Dendritic cell treated with granulocyte-macrophage colony-stimulating factor and Interleukin-4, amounts not matched to agents 40 ng/mL and 50 ng/mL, for 4 days (primary cell): ENCODE data around the gene CAPZB.

Experiments
- H3K27ac Mint-ChIP-seq: one replicate; pipeline ENCODE4 v1.8.0; 2022; ENCODE audit warnings: mild to moderate bottlenecking, mixed read lengths
- H3K27me3 Mint-ChIP-seq: one replicate; pipeline ENCODE4 v1.8.0; 2022; ENCODE audit warnings: mild to moderate bottlenecking, mixed read lengths
- H3K36me3 Mint-ChIP-seq: one replicate; pipeline ENCODE4 v1.8.0; 2022; ENCODE audit warnings: low read depth, mixed read lengths
- H3K4me1 Mint-ChIP-seq: one replicate; pipeline ENCODE4 v1.8.0; 2022; ENCODE audit warnings: low read depth, mixed read lengths
- H3K4me3 Mint-ChIP-seq: one replicate; pipeline ENCODE4 v1.8.0; 2022; ENCODE audit warnings: mild to moderate bottlenecking, moderate library complexity, mixed read lengths
- H3K9me3 Mint-ChIP-seq: one replicate; pipeline ENCODE4 v1.8.0; 2022; ENCODE audit warnings: mixed read lengths
- intact Hi-C: fragments of 100-400 bp; cut with micrococcal nuclease; formaldehyde crosslinking; loops from one replicate; pipeline ENCODE4 v1.15.0; 2022

CAPZB gene

GRCh38 chr1:19472174-19472573 is 13.2 kb downstream of the CAPZB start:
- peak overlapping the region; percentile 96 for H3K27ac Mint-ChIP-seq
- no peaks in the 10 kb centered on the region for H3K27me3 Mint-ChIP-seq
- intact Hi-C loops = no loop called here
- no peak overlapping the region for H3K4me3 Mint-ChIP-seq
- no peaks in the 10 kb centered on the region for H3K9me3 Mint-ChIP-seq
- peaks cover 89% of the 10 kb centered on the region for H3K4me1 Mint-ChIP-seq
- peaks cover 76% of the 10 kb centered on the region for H3K36me3 Mint-ChIP-seq

GRCh38 chr1:19469004-19469403 is 16.3 kb downstream of the CAPZB start:
- Mint-ChIP-seq H3K27me3 (no peaks in the 10 kb centered on the region), H3K4me3 (peak overlapping the region; percentile 75), H3K4me1 (peaks cover 89% of the 10 kb centered on the region), H3K36me3 (peaks cover 93% of the 10 kb centered on the region), H3K27ac (peak overlapping the region; percentile 96), H3K9me3 (no peaks in the 10 kb centered on the region)
- intact Hi-C loops = no loop called here

GRCh38 chr1:19468397-19468956 is 16.9 kb downstream of the CAPZB start:
- no peaks in the 10 kb centered on the region for H3K9me3 Mint-ChIP-seq
- intact Hi-C loops = no loop called here
- H3K27me3 Mint-ChIP-seq = no peaks in the 10 kb centered on the region
- peaks cover 89% of the 10 kb centered on the region for H3K4me1 Mint-ChIP-seq
- H3K27ac Mint-ChIP-seq = peak overlapping the region; percentile 96
- H3K36me3 Mint-ChIP-seq = peaks cover 93% of the 10 kb centered on the region
- H3K4me3 Mint-ChIP-seq = peak overlapping the region; percentile 75

- peaks cover 95% of the 10 kb centered on the region for H3K4me1 Mint-ChIP-seq
Observed at GRCh38 chr1:19467199-19468187, 17.8 kb downstream of the CAPZB start.

GRCh38 chr1:19466112-19466561 is 19.2 kb downstream of the CAPZB start:
- intact Hi-C loops = no loop called here
- Mint-ChIP-seq H3K9me3 (no peaks in the 10 kb centered on the region), H3K4me3 (no peak overlapping the region)

More at GRCh38 chr1:19467199-19468187, 17.8 kb downstream of the CAPZB start:
- Mint-ChIP-seq H3K4me3 (no peak overlapping the region), H3K9me3 (no peaks in the 10 kb centered on the region), H3K36me3 (peaks cover 91% of the 10 kb centered on the region), H3K27me3 (no peaks in the 10 kb centered on the region), H3K27ac (peak overlapping the region; percentile 96)
- intact Hi-C loops = no loop called here

GRCh38 chr1:19465650-19466049 is 19.7 kb downstream of the CAPZB start:
- peaks cover 85% of the 10 kb centered on the region for H3K4me1 Mint-ChIP-seq
- H3K36me3 Mint-ChIP-seq = peaks cover 75% of the 10 kb centered on the region
- no peak overlapping the region for H3K4me3 Mint-ChIP-seq
- no peaks in the 10 kb centered on the region for H3K9me3 Mint-ChIP-seq
- peak overlapping the region; percentile 25 for H3K27ac Mint-ChIP-seq
- intact Hi-C loops = no loop called here
- H3K27me3 Mint-ChIP-seq = no peaks in the 10 kb centered on the region

More at GRCh38 chr1:19466112-19466561, 19.2 kb downstream of the CAPZB start:
- Mint-ChIP-seq H3K27ac (peak overlapping the region; percentile 25), H3K27me3 (no peaks in the 10 kb centered on the region), H3K4me1 (peaks cover 87% of the 10 kb centered on the region), H3K36me3 (peaks cover 78% of the 10 kb centered on the region)

- no peak overlapping the region for H3K4me3 Mint-ChIP-seq
- H3K27me3 Mint-ChIP-seq = no peaks in the 10 kb centered on the region
- intact Hi-C loops = no loop called here
- peaks cover 80% of the 10 kb centered on the region for H3K4me1 Mint-ChIP-seq
- peaks cover 75% of the 10 kb centered on the region for H3K36me3 Mint-ChIP-seq
- H3K9me3 Mint-ChIP-seq = no peaks in the 10 kb centered on the region
- H3K27ac Mint-ChIP-seq = peak overlapping the region; percentile 77
Observed at GRCh38 chr1:19465123-19465522, 20.2 kb downstream of the CAPZB start.

- Mint-ChIP-seq H3K27me3 (no peaks in the 10 kb centered on the region), H3K4me1 (peaks cover 80% of the 10 kb centered on the region), H3K9me3 (no peaks in the 10 kb centered on the region), H3K27ac (peak overlapping the region; percentile 77), H3K36me3 (peaks cover 75% of the 10 kb centered on the region), H3K4me3 (peak overlapping the region; percentile 23)
- intact Hi-C loops = no loop called here
Observed at GRCh38 chr1:19464696-19465095, 20.6 kb downstream of the CAPZB start.

GRCh38 chr1:19463504-19463803 is 21.9 kb downstream of the CAPZB start:
- H3K4me1 Mint-ChIP-seq = peaks cover 80% of the 10 kb centered on the region
- H3K36me3 Mint-ChIP-seq = peaks cover 77% of the 10 kb centered on the region
- H3K27me3 Mint-ChIP-seq = no peaks in the 10 kb centered on the region

GRCh38 chr1:19462781-19463503 is 22.4 kb downstream of the CAPZB start:
- H3K4me1 Mint-ChIP-seq = peaks cover 76% of the 10 kb centered on the region
- peaks cover 76% of the 10 kb centered on the region for H3K36me3 Mint-ChIP-seq
- peak overlapping the region; percentile 58 for H3K27ac Mint-ChIP-seq
- intact Hi-C loops = no loop called here
- H3K9me3 Mint-ChIP-seq = no peaks in the 10 kb centered on the region
- H3K27me3 Mint-ChIP-seq = no peaks in the 10 kb centered on the region
- H3K4me3 Mint-ChIP-seq = no peak overlapping the region

More at GRCh38 chr1:19463504-19463803, 21.9 kb downstream of the CAPZB start:
- Mint-ChIP-seq H3K9me3 (no peaks in the 10 kb centered on the region), H3K27ac (peak overlapping the region; percentile 58), H3K4me3 (no peak overlapping the region)
- intact Hi-C loops = no loop called here

- H3K4me3 Mint-ChIP-seq = no peak overlapping the region
- H3K36me3 Mint-ChIP-seq = peaks cover 74% of the 10 kb centered on the region
- no peaks in the 10 kb centered on the region for H3K27me3 Mint-ChIP-seq
- peaks cover 78% of the 10 kb centered on the region for H3K4me1 Mint-ChIP-seq
- H3K9me3 Mint-ChIP-seq = no peaks in the 10 kb centered on the region
- intact Hi-C loops = no loop called here
- H3K27ac Mint-ChIP-seq = no peak overlapping the region
Observed at GRCh38 chr1:19461220-19461554, 24.2 kb downstream of the CAPZB start.

- Mint-ChIP-seq H3K27me3 (no peaks in the 10 kb centered on the region), H3K4me3 (no peak overlapping the region), H3K36me3 (peaks cover 74% of the 10 kb centered on the region), H3K9me3 (no peaks in the 10 kb centered on the region), H3K27ac (no peak overlapping the region), H3K4me1 (peaks cover 78% of the 10 kb centered on the region)
- intact Hi-C loops = no loop called here
Observed at GRCh38 chr1:19460535-19461219, 24.7 kb downstream of the CAPZB start.

GRCh38 chr1:19458815-19459417 is 26.4 kb downstream of the CAPZB start:
- peaks cover 78% of the 10 kb centered on the region for H3K4me1 Mint-ChIP-seq
- no peaks in the 10 kb centered on the region for H3K9me3 Mint-ChIP-seq
- H3K27me3 Mint-ChIP-seq = no peaks in the 10 kb centered on the region
- intact Hi-C loops = no loop called here
- H3K36me3 Mint-ChIP-seq = peaks cover 58% of the 10 kb centered on the region
- no peak overlapping the region for H3K4me3 Mint-ChIP-seq
- H3K27ac Mint-ChIP-seq = peak overlapping the region; percentile 95
